Globus pallidus (tissue), 1 donor: Measurements from ENCODE around the gene PDP2.

Source experiments
- DNase-seq: peaks from one replicate; pipeline ENCODE4 v3.0.0-alpha.2; 2015; ENCODE audit warnings: low spot score

The PDP2 gene

DNA sequence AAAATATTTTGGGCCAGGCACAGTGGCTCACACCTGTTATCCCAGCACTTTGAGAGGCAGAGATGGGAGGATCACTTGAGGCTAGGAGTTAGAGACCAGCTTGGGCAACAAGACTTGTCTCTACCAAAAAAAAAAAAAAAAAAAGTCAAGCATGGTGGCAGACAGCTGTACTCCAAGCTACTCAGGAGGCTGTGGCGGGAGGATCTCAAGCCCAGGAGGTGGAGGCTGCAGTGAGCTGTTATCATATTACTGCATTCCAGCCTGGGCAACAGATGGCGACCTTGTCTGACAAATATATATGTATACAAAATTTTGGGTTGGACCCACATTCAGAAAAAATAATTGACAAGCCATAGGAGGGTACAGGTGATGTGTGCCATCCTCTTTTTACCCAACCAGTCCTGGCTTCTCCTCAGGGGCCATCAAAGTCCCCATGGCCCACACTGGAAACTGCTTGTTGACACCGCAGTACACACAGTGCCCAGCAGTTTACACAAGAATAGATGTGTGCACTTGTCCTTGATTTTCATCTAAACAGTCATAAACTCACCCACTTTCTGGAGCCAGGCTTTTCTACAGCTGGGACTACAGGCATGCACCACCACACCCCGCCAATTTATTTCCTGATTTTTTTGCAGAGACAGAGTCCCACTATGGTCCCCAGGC lies 56.7 kb downstream of the PDP2 start:
- no peak for DNase-seq

- DNase-seq: no peak
Measured at GRCh38 chr16:66937725-66938337, 57.5 kb downstream of the PDP2 start.

GRCh38 chr16:66939366-66939765 lies 59.1 kb downstream of the PDP2 start:
- DNase-seq: no peak

GRCh38 chr16:66940236-66940635 lies 59.9 kb downstream of the PDP2 start:
- DNase-seq: no peak
